ENCODE results near the gene CACYBP.

CACYBP gene

DNA sequence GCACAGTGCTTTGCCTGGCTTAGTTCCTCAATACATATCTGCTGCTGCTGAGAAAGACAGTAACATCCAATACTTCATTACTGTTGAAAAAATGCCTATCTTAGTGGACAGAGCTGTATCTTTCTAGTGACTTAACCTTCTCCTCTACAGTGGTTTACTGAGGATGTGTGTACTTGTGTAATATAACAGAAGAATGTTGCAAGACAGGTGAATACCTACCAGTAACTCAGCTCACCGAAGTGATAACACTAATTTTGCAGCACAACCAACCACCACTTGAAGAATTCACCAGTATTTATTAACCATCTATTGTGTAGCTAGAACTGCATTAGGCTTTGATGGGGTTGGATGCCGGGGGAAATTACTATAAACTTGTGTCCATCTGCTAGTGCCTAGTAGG is 51.2 kb downstream of the CACYBP start:
- no peak for DNase-seq (ENCODE audit: low read depth)
- no peak for TF ChIP-seq CTCF (IDR thresholded peaks at IDR 0.05; ENCODE audit: insufficient read depth, low read depth, low read length, missing control alignments)
- no peak overlapping the region for H3K4me3 ChIP-seq (ENCODE audit: low read depth, low read length)

- no peak overlapping the region for H3K4me3 ChIP-seq (ENCODE audit: low read depth, low read length)
- no peak for DNase-seq (ENCODE audit: low read depth)
- no peak for TF ChIP-seq CTCF (IDR thresholded peaks at IDR 0.05; ENCODE audit: insufficient read depth, low read depth, low read length, missing control alignments)
Observed at GRCh38 chr1:175054736-175055135, 55.0 kb downstream of the CACYBP start.
